Measurements from ENCODE around the gene IRF1. TPM values are rescaled to one million over a fixed set of nuclear protein-coding genes. Genes with fewer than 3 reads are reported as not detected.
"Not testable (repeated sequence)": the region's sequence is repeated elsewhere in the genome, so short reads cannot be mapped to it uniquely, and the experiment has no call there.

IRF1 gene
- total RNA-seq, 1 donor from 2014 or later: 38.3 TPM

GRCh38 chr5:132487095-132487428 lies 3.5 kb downstream of the IRF1 start:
- DNase-seq (ENCODE audit: low spot score): no peak

- no peak for DNase-seq (ENCODE audit: low spot score)
These were observed 4.1 kb downstream of the IRF1 start for GRCh38 chr5:132486318-132487094.

DNA sequence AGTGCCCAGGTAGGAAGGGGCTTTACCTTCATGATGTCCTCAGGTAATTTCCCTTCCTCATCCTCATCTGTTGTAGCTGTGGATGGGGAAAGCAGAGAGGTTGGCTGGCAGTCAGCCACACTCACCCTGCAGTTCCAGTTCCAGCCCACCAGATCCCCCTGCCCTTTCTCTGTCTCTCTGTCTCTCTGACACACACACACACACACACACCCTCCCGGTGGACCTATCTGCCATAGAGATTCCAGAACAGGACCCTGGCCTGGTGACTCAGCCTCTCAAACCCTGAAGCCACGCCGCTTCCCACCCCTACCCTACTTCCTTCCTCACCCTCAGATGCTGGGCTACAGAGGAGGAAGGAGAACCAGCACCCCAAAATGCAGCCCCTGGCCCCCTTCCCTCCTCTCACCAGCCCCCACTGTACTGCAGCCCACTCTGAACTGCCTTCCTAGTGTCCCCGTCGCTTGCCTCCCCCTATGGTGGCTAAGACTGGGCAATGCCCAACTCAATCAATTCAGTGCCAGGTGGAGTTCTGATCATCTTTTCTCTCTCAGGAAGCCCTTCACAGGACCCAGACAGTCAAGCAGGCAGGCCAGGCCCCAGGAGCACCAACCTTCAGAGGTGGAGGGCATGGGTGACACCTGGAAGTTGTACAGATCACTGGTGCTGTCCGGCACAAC lies 4.8 kb downstream of the IRF1 start:
- DNase-seq (ENCODE audit: low spot score): no peak

DNA sequence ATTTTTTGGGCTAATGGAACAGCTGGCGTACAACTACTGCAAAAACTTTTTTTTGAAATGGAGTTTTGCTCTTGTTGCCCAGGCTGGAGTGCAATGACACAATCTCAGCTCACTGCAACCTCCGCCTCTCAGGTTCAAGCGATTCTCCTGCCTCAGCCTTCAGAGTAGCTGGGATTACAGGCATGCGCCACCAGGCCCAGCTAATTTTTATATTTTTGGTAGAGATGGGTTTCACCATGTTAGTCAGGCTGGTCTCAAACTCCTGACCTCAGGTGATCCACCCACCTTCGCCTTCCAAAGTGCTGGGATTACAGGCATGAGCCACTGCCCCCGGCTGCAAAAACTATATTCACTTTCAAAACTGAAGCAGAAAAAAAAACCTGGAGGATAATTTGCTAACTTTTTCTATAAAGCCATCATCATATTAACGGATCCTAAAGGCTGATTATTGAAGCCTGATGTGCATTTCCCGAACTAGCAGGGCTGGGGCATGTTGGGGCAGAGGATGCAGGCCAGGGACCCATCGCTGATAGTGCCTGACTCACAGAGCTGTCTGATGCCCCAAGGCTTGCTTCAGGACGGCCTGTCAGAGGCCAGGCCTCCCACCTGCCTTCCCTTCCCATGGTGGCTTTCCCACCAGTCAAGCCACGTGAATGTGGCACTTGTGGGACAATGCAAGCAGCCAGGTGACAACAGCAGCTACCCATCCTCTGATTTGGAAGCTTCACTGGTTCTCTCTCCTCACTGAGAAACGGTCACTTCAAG lies 5.5 kb downstream of the IRF1 start:
- not testable (repeated sequence) for DNase-seq (ENCODE audit: low spot score)

GRCh38 chr5:132484391-132484725 lies 6.2 kb downstream of the IRF1 start:
- no peak for DNase-seq (ENCODE audit: low spot score)

DNA sequence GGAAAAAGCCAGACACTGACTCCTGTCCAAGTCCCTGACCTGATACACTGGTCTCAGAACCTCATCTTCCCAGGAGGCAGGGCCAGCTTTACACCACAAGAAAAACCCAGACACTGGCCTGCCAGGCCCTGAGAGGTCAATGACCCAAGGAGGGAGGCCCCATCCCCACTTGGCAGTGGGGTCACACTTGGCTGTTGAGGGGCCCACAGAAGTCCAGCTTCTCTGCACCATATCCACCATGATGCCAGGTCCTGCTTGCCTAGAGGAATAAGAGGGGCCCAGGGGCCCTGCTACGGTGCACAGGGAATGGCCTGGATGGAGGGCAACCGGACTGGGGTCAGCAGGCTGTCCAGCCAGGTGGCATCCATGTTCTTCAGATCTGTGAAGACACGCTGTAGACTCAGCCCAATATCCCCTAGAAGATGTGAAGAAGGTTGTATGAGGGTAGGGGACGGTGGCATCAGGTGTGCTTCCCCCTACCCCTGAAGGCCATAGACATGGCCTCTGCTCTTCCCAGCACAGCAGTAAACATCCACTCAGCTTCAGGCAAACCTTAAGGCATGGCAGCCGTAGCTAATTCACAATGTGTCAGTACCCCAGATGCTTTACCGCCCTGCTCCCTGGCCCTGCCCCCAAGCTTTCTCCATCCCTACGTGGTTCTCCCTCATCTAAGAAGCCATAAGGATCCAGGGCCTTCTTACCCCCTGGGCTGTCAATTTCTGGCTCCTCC lies 6.7 kb downstream of the IRF1 start:
- no peak for DNase-seq (ENCODE audit: low spot score)

DNA sequence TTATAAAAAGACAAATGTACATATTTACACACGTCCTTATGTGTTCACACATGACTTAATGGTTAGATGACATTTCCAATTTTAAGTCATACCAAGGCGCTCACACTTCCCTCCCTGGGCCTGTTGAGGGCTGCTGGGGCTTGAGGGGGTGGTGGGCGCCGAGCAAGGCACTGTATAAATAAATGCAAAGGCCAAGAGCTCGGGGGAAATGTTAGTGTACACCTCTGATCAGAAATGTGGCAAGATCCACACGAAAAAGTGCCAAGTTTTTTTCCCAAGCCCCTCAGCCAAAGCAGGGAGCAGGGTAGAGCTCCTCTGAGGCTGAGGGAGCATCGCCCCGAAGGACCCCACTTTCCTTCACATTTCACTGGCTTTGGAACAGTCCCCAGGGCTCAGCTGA lies 7.5 kb downstream of the IRF1 start:
- DNase-seq (ENCODE audit: low spot score): no peak

DNA sequence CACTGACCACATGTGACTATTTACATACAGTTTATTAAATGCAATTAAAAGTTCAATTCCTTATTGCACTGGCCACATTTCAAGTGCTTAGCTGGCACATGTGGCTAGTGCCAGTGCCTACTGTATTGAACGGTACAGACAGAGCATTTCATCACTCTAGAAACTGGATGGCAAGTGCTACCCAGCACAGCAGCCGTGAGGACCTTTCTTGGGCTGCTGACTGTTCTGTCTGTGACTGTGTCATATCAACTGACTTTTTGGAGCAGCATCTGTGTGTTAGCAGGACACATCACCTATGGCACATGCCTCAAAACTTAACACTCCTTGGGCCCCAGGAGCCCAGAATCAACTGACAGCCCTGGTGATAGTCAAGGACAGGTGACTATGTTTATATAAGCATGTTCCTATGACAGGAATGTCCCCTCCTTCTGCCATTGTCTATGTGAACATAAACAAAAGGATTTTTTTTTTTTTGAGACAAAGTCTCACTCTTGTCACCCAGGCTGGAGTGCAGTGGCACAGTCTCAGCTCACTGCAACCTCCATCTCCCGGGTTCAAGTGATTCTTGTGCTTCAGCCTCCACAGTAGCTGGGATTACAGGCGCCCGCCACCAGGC lies 8.9 kb downstream of the IRF1 start:
- no peak for DNase-seq (ENCODE audit: low spot score)

- no peak for DNase-seq (ENCODE audit: low spot score)
These were observed 9.5 kb downstream of the IRF1 start for GRCh38 chr5:132480893-132481595.

- no peak for DNase-seq (ENCODE audit: low spot score)
These were observed 10.1 kb downstream of the IRF1 start for GRCh38 chr5:132480546-132480892.

DNA sequence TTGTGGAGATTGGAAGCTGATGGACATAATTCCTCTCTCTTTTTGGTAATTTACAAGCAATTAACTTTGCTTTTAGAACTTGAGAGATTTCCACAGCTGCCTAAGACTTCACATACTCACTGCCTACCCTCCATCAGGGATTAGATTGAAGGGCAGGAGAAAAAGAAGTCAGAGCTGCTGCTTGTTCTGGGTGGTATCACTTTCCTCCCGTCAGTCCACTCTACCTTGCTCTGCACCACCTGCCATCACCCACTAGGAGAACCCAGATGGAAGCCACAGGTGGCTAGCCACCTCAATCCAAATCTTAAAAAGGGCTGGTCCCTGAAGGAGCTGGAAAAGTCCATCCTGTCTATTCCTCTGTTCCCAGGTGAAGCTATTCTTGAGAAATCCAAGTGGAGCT lies 10.5 kb downstream of the IRF1 start:
- DNase-seq (ENCODE audit: low spot score): no peak

- DNase-seq (ENCODE audit: low spot score): no peak
These were observed 11.2 kb downstream of the IRF1 start for GRCh38 chr5:132479111-132479951.

- no peak for DNase-seq (ENCODE audit: low spot score)
These were observed 12.2 kb downstream of the IRF1 start for GRCh38 chr5:132478366-132478871.

DNA sequence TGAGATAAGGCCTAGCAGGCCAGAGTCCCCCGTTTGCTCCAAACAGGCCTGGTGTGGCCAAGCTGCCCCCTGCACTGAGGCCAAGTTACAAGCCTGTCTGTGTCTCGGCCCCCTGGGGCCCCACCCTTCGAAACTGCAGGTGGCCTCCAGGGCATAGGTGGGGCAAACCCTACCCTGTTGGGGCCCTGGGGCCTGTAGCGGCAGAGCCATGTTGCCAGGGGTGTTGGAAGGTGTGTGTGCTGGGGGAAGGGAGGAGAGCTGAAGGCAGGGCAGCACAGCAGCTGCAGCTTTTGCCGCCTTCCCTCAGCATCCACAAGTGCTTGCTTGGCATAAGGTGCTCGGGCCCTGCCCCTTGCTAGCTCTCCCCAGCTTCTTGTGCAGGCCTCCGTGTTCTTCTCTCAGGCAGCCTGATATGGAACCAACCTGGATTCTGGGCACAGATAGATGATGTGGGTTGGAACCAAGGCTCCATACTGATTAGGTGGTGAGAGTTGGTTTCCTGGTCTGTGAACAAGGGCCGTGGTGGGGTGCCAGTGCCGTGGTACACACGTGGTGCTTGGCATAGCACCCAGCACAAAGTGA lies 12.7 kb downstream of the IRF1 start:
- DNase-seq (ENCODE audit: low spot score): no peak

- DNase-seq (ENCODE audit: low spot score): no peak
These were observed 13.4 kb downstream of the IRF1 start for GRCh38 chr5:132476876-132477781.

DNA sequence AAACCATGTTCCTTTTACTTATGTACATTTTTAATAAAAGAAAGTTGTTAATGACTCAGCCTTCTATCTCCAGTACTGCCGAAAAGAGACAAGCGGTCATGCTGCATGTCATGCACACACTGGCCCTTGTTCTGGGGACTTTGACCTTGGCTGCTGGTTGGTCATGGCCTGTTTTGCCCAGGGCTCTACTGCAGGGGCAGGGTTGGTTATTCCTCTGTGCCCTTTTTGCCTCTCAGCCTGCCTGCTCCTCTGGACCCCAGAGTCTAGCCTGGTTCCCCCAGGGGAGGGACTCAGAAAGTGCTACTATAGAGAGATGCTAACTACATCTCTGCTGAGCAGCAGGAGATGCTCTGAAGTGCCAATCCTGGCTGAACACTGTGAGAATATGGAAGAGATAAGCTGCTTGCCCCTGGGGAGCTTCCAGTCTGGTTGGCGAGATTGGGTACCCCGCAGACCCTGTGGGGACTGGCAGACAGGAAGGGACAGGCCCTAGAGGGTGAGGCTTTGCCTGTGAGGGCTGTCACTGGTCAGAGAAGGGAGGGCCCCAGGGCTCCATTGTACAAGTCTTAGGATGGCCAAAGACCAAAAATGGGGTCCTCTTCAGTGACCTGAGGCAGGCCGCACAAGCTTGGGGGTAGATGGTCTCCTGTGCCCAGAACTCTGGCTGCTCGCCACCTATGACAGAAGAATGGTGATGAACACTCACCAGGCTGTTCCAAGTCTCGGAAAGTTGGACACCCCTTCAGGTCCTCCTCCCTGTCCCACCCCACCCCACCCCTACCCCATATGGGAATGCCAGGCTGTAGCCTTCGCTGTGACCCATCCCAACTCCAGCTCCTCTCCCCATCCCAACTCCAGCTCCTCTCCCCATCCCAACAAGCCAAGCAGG lies 14.3 kb downstream of the IRF1 start:
- DNase-seq (ENCODE audit: low spot score): no peak

GRCh38 chr5:132475497-132475882 lies 15.1 kb downstream of the IRF1 start:
- DNase-seq (ENCODE audit: low spot score): no peak

Data from mucosa of gallbladder (tissue), 1 donor.